ENCODE results near the gene SHC1.

Gene SHC1

DNA sequence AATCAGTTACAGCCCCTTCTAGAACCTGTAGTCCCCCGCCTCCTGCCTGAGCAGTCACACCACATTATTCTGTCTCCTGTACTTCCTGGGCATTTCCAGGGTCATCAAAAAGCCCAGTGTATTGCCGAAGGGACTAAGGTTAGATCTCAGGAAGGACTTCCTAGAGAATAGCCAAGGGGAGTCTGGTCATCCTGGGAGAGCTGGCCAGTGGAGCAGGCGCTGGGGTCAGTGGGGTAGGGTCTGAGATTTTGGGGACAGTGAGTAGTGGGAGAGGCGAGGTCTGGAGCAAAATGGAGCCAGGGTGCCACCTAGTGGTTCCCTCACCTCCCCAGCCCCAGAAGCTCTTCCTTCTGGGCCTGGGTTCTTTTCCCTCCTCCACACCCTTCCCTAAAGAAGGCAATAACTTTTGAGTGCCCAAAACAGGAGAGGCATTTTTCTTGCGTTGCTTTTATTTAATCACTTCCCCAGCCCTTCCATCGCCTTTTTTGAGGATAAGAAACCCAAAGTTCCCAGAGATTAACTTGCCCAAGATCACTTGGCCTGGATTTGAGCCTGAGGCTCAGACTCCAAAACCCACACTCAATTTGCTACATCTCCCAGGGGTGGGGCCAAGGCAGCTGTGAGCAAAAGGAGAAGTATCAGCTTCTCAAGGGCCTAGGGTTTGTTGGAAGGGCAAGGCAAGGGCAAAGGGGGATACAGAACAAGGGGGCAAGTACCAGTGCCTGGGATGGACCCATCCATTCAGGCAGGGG, 26.7 kb downstream of the SHC1 start:
- no peak for DNase-seq (ENCODE audit: low read depth)
- no peak overlapping the region for H3K4me3 ChIP-seq (ENCODE audit: low read depth, low read length)

DNA sequence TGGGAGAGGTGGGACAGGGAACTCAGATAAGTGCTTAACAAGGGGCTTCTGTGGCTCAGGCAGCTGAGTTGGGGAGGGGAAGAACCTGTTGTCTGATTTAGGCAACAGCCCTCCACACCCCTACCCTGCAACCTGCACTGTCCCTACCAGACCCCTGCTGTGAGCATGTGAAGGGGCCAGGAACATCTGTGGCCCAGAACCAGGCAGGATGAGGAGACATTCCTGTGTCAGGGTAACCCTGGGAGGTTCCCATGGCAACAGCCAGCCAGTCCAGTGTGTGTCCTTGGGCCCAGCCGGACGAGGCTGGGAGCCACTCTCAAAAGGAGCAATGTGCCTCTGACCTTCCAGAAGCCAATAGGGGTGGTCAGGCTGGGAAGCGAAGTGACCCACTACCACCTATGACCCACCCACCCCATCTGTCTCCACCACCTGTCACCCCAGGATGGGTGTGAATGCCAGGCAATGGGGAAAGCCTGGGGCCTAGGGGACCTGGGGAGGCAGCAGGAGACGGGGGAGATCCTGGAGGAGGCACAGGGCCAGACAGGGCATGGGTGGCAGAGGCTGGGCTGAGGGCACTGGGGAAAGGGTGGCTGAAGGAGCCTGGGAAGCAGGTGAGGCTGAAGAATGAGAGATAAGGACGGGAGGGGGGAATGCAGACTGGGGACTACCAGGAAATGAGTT, 29.1 kb downstream of the SHC1 start:
- no peak overlapping the region for H3K4me3 ChIP-seq (ENCODE audit: low read depth, low read length)
- TF ChIP-seq, protein P1, sequence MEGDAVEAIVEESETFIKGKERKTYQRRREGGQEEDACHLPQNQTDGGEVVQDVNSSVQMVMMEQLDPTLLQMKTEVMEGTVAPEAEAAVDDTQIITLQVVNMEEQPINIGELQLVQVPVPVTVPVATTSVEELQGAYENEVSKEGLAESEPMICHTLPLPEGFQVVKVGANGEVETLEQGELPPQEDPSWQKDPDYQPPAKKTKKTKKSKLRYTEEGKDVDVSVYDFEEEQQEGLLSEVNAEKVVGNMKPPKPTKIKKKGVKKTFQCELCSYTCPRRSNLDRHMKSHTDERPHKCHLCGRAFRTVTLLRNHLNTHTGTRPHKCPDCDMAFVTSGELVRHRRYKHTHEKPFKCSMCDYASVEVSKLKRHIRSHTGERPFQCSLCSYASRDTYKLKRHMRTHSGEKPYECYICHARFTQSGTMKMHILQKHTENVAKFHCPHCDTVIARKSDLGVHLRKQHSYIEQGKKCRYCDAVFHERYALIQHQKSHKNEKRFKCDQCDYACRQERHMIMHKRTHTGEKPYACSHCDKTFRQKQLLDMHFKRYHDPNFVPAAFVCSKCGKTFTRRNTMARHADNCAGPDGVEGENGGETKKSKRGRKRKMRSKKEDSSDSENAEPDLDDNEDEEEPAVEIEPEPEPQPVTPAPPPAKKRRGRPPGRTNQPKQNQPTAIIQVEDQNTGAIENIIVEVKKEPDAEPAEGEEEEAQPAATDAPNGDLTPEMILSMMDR (IDR thresholded peaks at IDR 0.05; ENCODE audit: control insufficient read depth, extremely low read depth, insufficient read depth), result no peak
- no peak for DNase-seq (ENCODE audit: low read depth)

More for the DNA sequence above, 26.7 kb downstream of the SHC1 start:
- TF ChIP-seq, protein P1 (IDR thresholded peaks at IDR 0.05; ENCODE audit: control insufficient read depth, extremely low read depth, insufficient read depth), result peak; percentile 84

DNA sequence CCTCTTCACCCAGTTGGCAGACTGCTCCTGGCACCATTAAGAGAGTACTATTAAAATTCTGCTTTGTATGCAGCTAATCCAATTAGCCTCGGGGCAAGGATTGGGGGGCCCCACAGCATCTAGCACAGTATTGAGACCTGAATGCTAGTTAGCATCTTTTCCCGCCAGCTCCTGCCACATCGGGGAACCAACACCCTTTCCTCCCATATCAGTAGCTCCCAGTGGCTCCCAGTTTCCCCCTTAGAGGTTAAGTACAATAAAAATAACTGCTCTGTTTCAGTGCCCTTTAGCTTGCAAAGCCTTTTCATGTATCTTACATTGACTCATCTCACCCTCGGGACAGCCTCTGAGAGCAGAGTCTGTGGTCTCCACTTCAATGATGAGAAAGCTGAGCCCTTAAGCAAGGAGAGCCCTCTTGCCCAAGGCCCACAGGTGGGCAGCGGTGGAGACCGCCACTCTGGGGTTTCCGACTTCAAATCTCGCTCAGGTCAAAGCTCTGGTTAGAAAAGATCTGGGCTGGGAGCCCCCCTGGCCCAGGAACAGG, 29.8 kb downstream of the SHC1 start:
- no peak overlapping the region for H3K4me3 ChIP-seq (ENCODE audit: low read depth, low read length)
- no peak for DNase-seq (ENCODE audit: low read depth)
- TF ChIP-seq, protein P1 (IDR thresholded peaks at IDR 0.05; ENCODE audit: control insufficient read depth, extremely low read depth, insufficient read depth), result no peak

DNA sequence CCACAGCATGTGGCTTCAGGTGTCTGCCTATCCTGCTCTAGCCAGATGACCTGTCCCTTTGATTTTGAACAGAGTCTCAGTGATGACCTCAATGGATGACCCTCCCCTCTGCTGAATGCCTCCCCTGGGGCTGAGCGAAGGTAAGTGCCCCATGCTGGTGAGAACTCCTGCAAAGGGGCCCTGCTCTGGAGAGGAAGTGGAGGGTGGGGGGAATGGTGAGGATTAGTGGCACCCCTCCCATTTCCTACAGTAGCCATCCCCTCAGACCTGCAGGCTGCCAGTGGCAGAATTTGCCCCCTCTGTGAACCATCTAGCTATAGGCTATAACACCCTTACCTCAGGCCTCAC, 30.4 kb downstream of the SHC1 start:
- H3K4me3 ChIP-seq (ENCODE audit: low read depth, low read length), result no peak overlapping the region
- TF ChIP-seq, protein P1 (IDR thresholded peaks at IDR 0.05; ENCODE audit: control insufficient read depth, extremely low read depth, insufficient read depth), result no peak

DNA sequence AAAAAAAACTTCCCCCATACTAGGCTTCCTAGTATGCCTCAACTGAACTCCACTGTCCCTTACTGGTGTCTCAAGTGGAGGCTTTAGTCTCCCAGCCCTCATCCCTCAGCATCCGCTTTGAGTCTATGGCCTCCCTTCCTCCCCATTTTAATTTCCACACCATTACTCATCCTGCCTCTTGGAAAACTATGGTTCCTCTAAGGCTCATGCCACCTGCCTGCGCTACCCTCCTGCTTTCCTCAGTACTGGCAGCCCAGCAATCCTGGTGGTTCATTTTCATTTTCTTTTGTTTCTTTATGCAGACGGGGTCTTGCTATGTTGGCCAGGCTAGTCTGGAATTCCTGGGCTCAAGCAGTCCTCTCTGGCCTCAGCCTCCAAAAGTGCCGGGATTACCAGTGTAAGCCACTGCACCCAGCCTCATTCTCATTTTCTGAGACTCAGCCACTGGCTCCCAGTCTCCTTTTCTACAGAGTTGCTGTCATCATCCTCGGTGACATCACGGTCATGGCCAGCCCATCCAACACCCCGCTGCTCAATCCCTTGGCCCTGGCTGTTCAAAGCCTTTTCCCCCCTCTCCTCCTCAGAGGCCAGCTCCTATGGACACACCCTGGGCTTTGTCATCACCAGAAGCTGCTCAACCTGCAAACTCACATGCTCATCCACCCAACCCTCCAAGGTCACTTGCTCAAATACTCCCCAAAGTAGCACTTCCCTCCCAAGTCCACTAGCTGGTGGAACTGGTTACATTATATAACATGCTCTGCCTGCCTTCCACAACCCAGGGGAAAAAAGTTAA, 31.7 kb downstream of the SHC1 start:
- TF ChIP-seq, protein P1 (IDR thresholded peaks at IDR 0.05; ENCODE audit: control insufficient read depth, extremely low read depth, insufficient read depth), result no peak
- DNase-seq (ENCODE audit: low read depth), result no peak
- H3K4me3 ChIP-seq (ENCODE audit: low read depth, low read length), result no peak overlapping the region

More for the DNA sequence above, 30.4 kb downstream of the SHC1 start:
- DNase-seq (ENCODE audit: low read depth), result no peak

DNA sequence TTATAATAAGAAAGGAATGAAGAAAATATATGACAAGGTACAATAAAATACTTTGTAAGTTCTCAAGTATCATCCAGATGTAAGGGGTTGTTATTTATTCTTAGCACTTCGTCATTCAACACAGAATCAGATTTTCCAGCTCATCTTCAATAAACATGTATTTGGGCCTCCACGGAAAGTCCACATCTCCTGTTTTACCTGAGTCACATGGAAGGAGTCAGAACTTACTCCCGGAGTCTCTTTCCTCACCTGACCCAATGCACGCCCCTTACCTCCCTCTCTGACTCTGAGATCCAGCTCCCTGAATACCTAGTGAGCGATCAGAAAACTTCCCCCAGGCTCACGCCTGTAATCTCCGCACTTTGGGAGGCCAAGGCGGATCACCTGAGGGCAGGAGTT, 32.6 kb downstream of the SHC1 start:
- TF ChIP-seq, protein P1 (IDR thresholded peaks at IDR 0.05; ENCODE audit: control insufficient read depth, extremely low read depth, insufficient read depth), result no peak
- H3K4me3 ChIP-seq (ENCODE audit: low read depth, low read length), result peak overlapping the region; percentile 62
- DNase-seq (ENCODE audit: low read depth), result no peak

Measured in LNCaP clone FGC (cell line).